H1 (cell line): Measurements from ENCODE around the gene HES5. TPM values are rescaled to one million over a fixed set of nuclear protein-coding genes. Genes with fewer than 3 reads are reported as not detected.

ENCODE experiments used
- CTCF ChIA-PET: fragments of 300-600 bp; sonication (Branson Sonifier 250); formaldehyde crosslinking; loops from one replicate; lab custom pipeline; 2021; ENCODE audit not compliant: partially characterized antibody; lab: Charles Lee
- POLR2A ChIA-PET: fragments of 300-600 bp; sonication (Branson Sonifier 250); formaldehyde crosslinking; loops from one replicate; lab custom pipeline; 2021; ENCODE audit warnings: inconsistent platforms; ENCODE audit not compliant: partially characterized antibody; lab: Charles Lee
- DNase-seq, 2 experiments: peaks; one replicate each; pipeline versions ENCODE4 v3.0.0 to v3.0.0-alpha.2; 2010 to 2022; ENCODE audit warnings: low spot score in 2 of 2, low read depth in 1 of 2, mixed read lengths in 1 of 2
- FAIRE-seq: peaks from 2 replicates; lab custom pipeline; 2011; peaks lifted over from hg19 to GRCh38; lab: Jason Lieb, UNC
- H2AFZ ChIP-seq: 2 replicates; pipeline ENCODE4 v1.8.1; 2012; ENCODE audit warnings: low read length, inconsistent platforms
- H2AK5ac ChIP-seq: 2 replicates; pipeline ENCODE4 v1.6.1; 2013; ENCODE audit warnings: low read depth, low read length
- H2BK120ac ChIP-seq: replicated peaks from 2 replicates; pipeline ENCODE3; 2013; ENCODE audit warnings: low read depth, low read length, inconsistent platforms
- H2BK12ac ChIP-seq: 2 replicates; pipeline ENCODE4 v1.6.1; 2013; ENCODE audit warnings: low read depth, low read length
- H2BK15ac ChIP-seq: 2 replicates; pipeline ENCODE4 v1.6.1; 2013; ENCODE audit warnings: low read length
- H2BK20ac ChIP-seq: 2 replicates; pipeline ENCODE4 v1.6.1; 2013; ENCODE audit warnings: low read length
- H2BK5ac ChIP-seq: 2 replicates; pipeline ENCODE4 v1.6.1; 2013; ENCODE audit warnings: low read depth, low read length
- H3K14ac ChIP-seq: 2 replicates; pipeline ENCODE4 v1.6.1; 2013; ENCODE audit warnings: inconsistent platforms; ENCODE audit not compliant: insufficient read length
- H3K18ac ChIP-seq: 2 replicates; pipeline ENCODE4 v1.6.1; 2013; ENCODE audit warnings: low read length; ENCODE audit errors: extremely low read depth
- H3K23ac ChIP-seq: 2 replicates; pipeline ENCODE4 v1.6.1; 2013; ENCODE audit warnings: inconsistent platforms; ENCODE audit not compliant: insufficient read length
- H3K23me2 ChIP-seq: 2 replicates; pipeline ENCODE4 v1.6.1; 2013; ENCODE audit warnings: low read depth, low read length
- H3K27ac ChIP-seq: 2 replicates; pipeline ENCODE4 v1.6.1; 2011; ENCODE audit warnings: low read depth, low read length, inconsistent platforms
- H3K27me3 ChIP-seq, 4 experiments: replicated peaks in 1 of 4; 1 replicate in 1 of 4; 2 replicates in 3 of 4; pipeline versions ENCODE4 v1.6.1 to v1.8.1; 2011 to 2013; ENCODE audit warnings: low read length in 3 of 4, mild to moderate bottlenecking in 3 of 4, inconsistent platforms in 2 of 4, mixed read lengths in 2 of 4, moderate library complexity in 1 of 4; ENCODE audit not compliant: control insufficient read depth in 3 of 4, insufficient read depth in 3 of 4; ENCODE audit errors: extremely low read depth in 1 of 4
- H3K36me3 ChIP-seq, 4 experiments: 2 replicates each; pipeline versions ENCODE4 v1.6.1 to v1.8.1; 2011 to 2013; ENCODE audit warnings: mild to moderate bottlenecking in 4 of 4, low read length in 3 of 4, moderate library complexity in 2 of 4, control low read depth in 1 of 4, inconsistent platforms in 1 of 4; ENCODE audit not compliant: insufficient read depth in 4 of 4, control insufficient read depth in 2 of 4
- H3K4ac ChIP-seq: replicated peaks from 2 replicates; pipeline ENCODE3; 2013; ENCODE audit warnings: low read length, low read depth, mixed read lengths, inconsistent platforms; ENCODE audit not compliant: insufficient read length
- H3K4me1 ChIP-seq, 4 experiments: replicated peaks in 1 of 4; 1 replicate in 1 of 4; 2 replicates in 3 of 4; pipeline versions ENCODE4 v1.6.1 to v1.8.1; 2011 to 2013; ENCODE audit warnings: low read length in 3 of 4, inconsistent platforms in 2 of 4, mixed read lengths in 1 of 4; ENCODE audit not compliant: insufficient read depth in 4 of 4, control insufficient read depth in 3 of 4
- H3K4me2 ChIP-seq, 2 experiments: 2 replicates each; pipeline versions ENCODE4 v1.6.1 to v1.8.1; 2011 to 2013; ENCODE audit warnings: low read depth in 2 of 2, low read length in 2 of 2, control low read depth in 1 of 2, inconsistent platforms in 1 of 2, mild to moderate bottlenecking in 1 of 2; ENCODE audit not compliant: insufficient read depth in 1 of 2
- H3K4me3 ChIP-seq, 4 experiments: fragments of 200-600, 300-600 bp in 1 of 4; sonication (generic), shearing (Covaris generic), sonication (Bioruptor Twin) in 1 of 4; 2 replicates each; pipeline versions ENCODE4 v1.5.1 to v1.8.1; 2011 to 2016; ENCODE audit warnings: low read length in 4 of 4, low read depth in 3 of 4, control low read depth in 2 of 4, inconsistent platforms in 2 of 4, mild to moderate bottlenecking in 2 of 4, mixed read lengths in 1 of 4, moderate library complexity in 1 of 4; ENCODE audit not compliant: insufficient read depth in 2 of 4; ENCODE audit errors: extremely low read depth in 1 of 4
- H3K56ac ChIP-seq: replicated peaks from 2 replicates; pipeline ENCODE3; 2013; ENCODE audit warnings: low read depth, mild to moderate bottlenecking, mixed read lengths, low read length, inconsistent platforms; ENCODE audit not compliant: insufficient read length
- H3K79me1 ChIP-seq: 2 replicates; pipeline ENCODE4 v1.6.1; 2013; ENCODE audit warnings: low read depth, low read length, control low read depth
- H3K79me2 ChIP-seq, 2 experiments: 2 replicates each; pipeline versions ENCODE4 v1.6.1 to v1.8.1; 2012 to 2013; ENCODE audit warnings: low read length in 2 of 2, mild to moderate bottlenecking in 2 of 2, inconsistent platforms in 1 of 2; ENCODE audit not compliant: insufficient read depth in 2 of 2, control insufficient read depth in 1 of 2
- H3K9ac ChIP-seq, 4 experiments: replicated peaks in 1 of 4; 1 replicate in 1 of 4; 2 replicates in 3 of 4; pipeline versions ENCODE4 v1.6.1 to v1.8.1; 2011 to 2013; ENCODE audit warnings: low read depth in 3 of 4, low read length in 3 of 4, control low read depth in 2 of 4, mild to moderate bottlenecking in 2 of 4, moderate library complexity in 2 of 4, inconsistent platforms in 1 of 4; ENCODE audit errors: extremely low read depth in 1 of 4
- H3K9me3 ChIP-seq, 2 experiments: 2 replicates each; pipeline versions ENCODE4 v1.6.1 to v1.8.1; 2012 to 2013; ENCODE audit warnings: mild to moderate bottlenecking in 2 of 2, moderate library complexity in 2 of 2, control low read depth in 1 of 2, inconsistent platforms in 1 of 2, low read depth in 1 of 2, low read length in 1 of 2, mixed read lengths in 1 of 2; ENCODE audit not compliant: insufficient read depth in 2 of 2
- H4K20me1 ChIP-seq, 2 experiments: replicated peaks in 1 of 2; 2 replicates each; pipeline versions ENCODE3 to v1.8.1; 2011 to 2013; ENCODE audit warnings: inconsistent platforms in 2 of 2, low read length in 2 of 2, mild to moderate bottlenecking in 1 of 2; ENCODE audit not compliant: insufficient read depth in 2 of 2, control insufficient read depth in 1 of 2
- H4K5ac ChIP-seq: 2 replicates; pipeline ENCODE4 v1.6.1; 2013; ENCODE audit warnings: low read length, low read depth, mixed read lengths, inconsistent platforms; ENCODE audit not compliant: insufficient read length
- H4K8ac ChIP-seq: 2 replicates; pipeline ENCODE4 v1.8.0; 2013; ENCODE audit warnings: mild to moderate bottlenecking, moderate library complexity, low read length, inconsistent platforms; ENCODE audit not compliant: insufficient read depth; ENCODE audit errors: extremely low read depth
- H4K91ac ChIP-seq: replicated peaks from 2 replicates; pipeline ENCODE3; 2013; ENCODE audit warnings: low read length, mixed read lengths, inconsistent platforms; ENCODE audit not compliant: insufficient read length
- CHD1 ChIP-seq: IDR thresholded peaks from 2 replicates; pipeline ENCODE4 v1.6.1; 2012; ENCODE audit warnings: low read depth, low read length, improper control_type of control experiment
- E2F6 ChIP-seq: IDR thresholded peaks from 2 replicates; pipeline ENCODE4 v1.6.1; 2012; ENCODE audit warnings: inconsistent platforms
- JUND ChIP-seq: IDR thresholded peaks from 2 replicates; pipeline ENCODE4 v1.6.1; 2011; ENCODE audit warnings: mild to moderate bottlenecking, improper control_type of control experiment, low read length
- WGBS, 2 experiments: shearing (Covaris generic) in 1 of 2; methylation state at CpG; one replicate each; pipeline versions ENCODE4 v1.1.6 to v1.1.7; 2013 to 2015; ENCODE audit warnings: low lambda C conversion rate in 2 of 2, mixed read lengths in 2 of 2, inconsistent platforms in 1 of 2, low coverage in 1 of 2, missing lambda C conversion rate in 1 of 2; ENCODE audit not compliant: insufficient replicate concordance in 2 of 2, insufficient coverage in 1 of 2, insufficient read length in 1 of 2; ENCODE audit errors: extremely low coverage in 1 of 2, missing lambda C conversion rate in 1 of 2; 5-methylcytosine and 5-hydroxymethylcytosine counted together
- polyA plus RNA-seq, 7 experiments: library from polyadenylated mRNA; depleted of rRNA in 3 of 7; stranded (reverse) in 5 of 7; unstranded in 2 of 7; fragments of >200 nt in 5 of 7; fragments of 200-250 nt in 2 of 7; gene quantifications; 1 replicate in 5 of 7; 2 replicates in 1 of 7; 4 replicates in 1 of 7; pipeline versions ENCODE4 v1.2.1 to v1.2.3, GENCODE V29; 2011 to 2013; ENCODE audit warnings: missing spikeins in 2 of 7, mixed read lengths in 2 of 7
- total RNA-seq: library from RNA; stranded (reverse); fragmentation: NEBNext Ultra II Directional; extraction: Animal tissue kit (Norgen Biotek cat#: 25700); gene quantifications from 2 replicates; pipeline ENCODE4 v1.2.1, GENCODE V29; 2021

The HES5 gene
- total and polyA plus RNA-seq, 2 of the 8 experiments (the other 6 are each of a cell fraction or from before 2014, with no cell fraction given) = 0.22 TPM; not detected in 1

GRCh38 chr1:2543543-2544092 is 13.6 kb upstream of the HES5 start:
- Histone ChIP-seq H3K4me1 (peaks cover 0 to 33% (median 30%) of the 10 kb centered on the region in 4 experiments; a peak in 6 of 7 replicates), H3K79me2 (no peaks in the 10 kb centered on the region), H4K20me1 (no peaks in the 10 kb centered on the region), H2AK5ac (peak overlapping the region; percentile 89; the same call in 1 of the 2 replicates), H3K79me1 (no peaks in the 10 kb centered on the region), H3K56ac (no peak overlapping the region), H3K23me2 (peaks cover 10% of the 10 kb centered on the region; the same call in 1 of the 2 replicates), H3K9me3 (no peaks in the 10 kb centered on the region), H2AFZ (no peak overlapping the region), H4K5ac (no peak overlapping the region), H2BK12ac (peak overlapping the region; percentile 84; the same call in 1 of the 2 replicates), H2BK15ac (peak overlapping the region; percentile 81; the same call in 1 of the 2 replicates), H3K4me3 (0 out of 8 replicates have a peak overlapping the region, but pooled peaks of 2 of the 4 experiments have one; percentile 10 to 11), H2BK120ac (no peak overlapping the region), H3K9ac (no peak overlapping the region; a peak in 1 of 7 replicates), H3K4ac (no peak overlapping the region), H3K36me3 (no peaks in the 10 kb centered on the region), H3K18ac (no peak overlapping the region; the same call in none of the 2 replicates), H3K27ac (no peak overlapping the region), H4K8ac (peak overlapping the region; percentile 86; the same call in 1 of the 2 replicates), H3K27me3 (peaks cover 0 to 21% (median 17%) of the 10 kb centered on the region in 4 experiments; a peak in 6 of 7 replicates), H2BK20ac (peak overlapping the region; percentile 13; the same call in 1 of the 2 replicates), H3K4me2 (peak overlapping the region; percentile 13 to 40; a peak in 2 of 4 replicates), H3K23ac (no peak overlapping the region), H2BK5ac (no peak overlapping the region; the same call in 1 of the 2 replicates), H3K14ac (no peak overlapping the region), H4K91ac (peak overlapping the region; percentile 35)
- 39% methylated on average over 17 of the region's 26 CpGs; no CpG with 5 or more reads in 1 of the 2 experiments for WGBS, 2 experiments
- POLR2A ChIA-PET = interaction anchor here (1.4 to 1.5 kb wide), 3 partner anchors 9 to 96 kb away, joined by 3 to 6 read pairs (median 4); partner anchors contain the start of gene PANK4
- no peak for FAIRE-seq
- no peak for DNase-seq
- CTCF ChIA-PET = interaction anchor here (0.6 to 3.3 kb wide), 7 partner anchors 9 to 228 kb away, joined by 3 to 16 read pairs (median 3); no protein-coding TSS in a partner anchor
- TF ChIP-seq E2F6 (no peak), JUND (no peak), CHD1 (no peak)
